ENCODE results near the gene PLSCR4. TPM values are rescaled to one million over a fixed set of nuclear protein-coding genes. Genes with fewer than 3 reads are reported as not detected.

PLSCR4 gene
- polyA plus RNA-seq, 2 donors = 3.3 to 6.1 TPM

DNA sequence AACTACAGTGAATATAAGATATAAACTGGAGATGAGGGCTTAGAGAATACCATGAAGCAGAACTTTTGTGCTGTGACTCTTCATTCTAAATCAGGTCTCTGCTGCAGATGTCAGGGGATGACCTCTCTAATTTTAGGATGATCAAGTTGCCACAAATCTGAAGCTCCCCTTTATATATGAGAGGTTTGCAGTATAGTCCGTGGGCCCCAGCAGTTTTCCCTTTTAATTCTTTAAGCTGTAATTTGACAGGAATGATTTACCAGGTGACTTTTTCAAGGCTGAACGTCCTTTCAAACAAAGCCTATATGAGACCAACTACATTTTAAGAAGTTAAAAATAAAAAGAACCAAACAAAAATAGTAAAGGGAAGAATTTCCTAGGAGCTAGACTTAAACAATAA lies 85.0 kb downstream of the PLSCR4 start:
- H3K27ac ChIP-seq (ENCODE audit: low read depth in 2 of 2, low read length in 1 of 2) = no peak overlapping the region
- H3K36me3 ChIP-seq (ENCODE audit: control insufficient read depth in 2 of 2, insufficient read depth in 2 of 2, low read length in 1 of 2) = no peaks in the 10 kb centered on the region
- H3K4me3 ChIP-seq (ENCODE audit: low read depth in 1 of 2, low read length in 2 of 2) = no peak overlapping the region
- no peaks in the 10 kb centered on the region for H3K27me3 ChIP-seq (ENCODE audit: control insufficient read depth in 1 of 2, insufficient read depth in 2 of 2, low read length in 2 of 2)
- H3K4me1 ChIP-seq (ENCODE audit: control insufficient read depth in 2 of 2, insufficient read depth in 2 of 2, low read length in 1 of 2) = no peaks in the 10 kb centered on the region
- H3K9me3 ChIP-seq (ENCODE audit: control insufficient read depth in 2 of 2, insufficient read depth in 1 of 2, low read depth in 1 of 2, low read length in 1 of 2) = no peaks in the 10 kb centered on the region
- WGBS, 2 donors = 46 to 52% methylated on average over 2 of the region's 2 CpGs

- H3K27ac ChIP-seq (ENCODE audit: low read depth in 2 of 2, low read length in 1 of 2) = no peak overlapping the region
- H3K27me3 ChIP-seq (ENCODE audit: control insufficient read depth in 1 of 2, insufficient read depth in 2 of 2, low read length in 2 of 2) = no peaks in the 10 kb centered on the region
- H3K9me3 ChIP-seq (ENCODE audit: control insufficient read depth in 2 of 2, insufficient read depth in 1 of 2, low read depth in 1 of 2, low read length in 1 of 2) = no peaks in the 10 kb centered on the region
- H3K4me1 ChIP-seq (ENCODE audit: control insufficient read depth in 2 of 2, insufficient read depth in 2 of 2, low read length in 1 of 2) = no peaks in the 10 kb centered on the region
- no peaks in the 10 kb centered on the region for H3K36me3 ChIP-seq (ENCODE audit: control insufficient read depth in 2 of 2, insufficient read depth in 2 of 2, low read length in 1 of 2)
- H3K4me3 ChIP-seq (ENCODE audit: low read depth in 1 of 2, low read length in 2 of 2) = no peak overlapping the region
- 72 to 79% methylated on average over 7 of the region's 7 CpGs for WGBS, 2 donors
Measured at GRCh38 chr3:146164971-146165769, 85.7 kb downstream of the PLSCR4 start.

- Histone ChIP-seq H3K27me3 (ENCODE audit: control insufficient read depth in 1 of 2, insufficient read depth in 2 of 2, low read length in 2 of 2) (no peaks in the 10 kb centered on the region), H3K36me3 (ENCODE audit: control insufficient read depth in 2 of 2, insufficient read depth in 2 of 2, low read length in 1 of 2) (no peaks in the 10 kb centered on the region), H3K27ac (ENCODE audit: low read depth in 2 of 2, low read length in 1 of 2) (no peak overlapping the region), H3K4me3 (ENCODE audit: low read depth in 1 of 2, low read length in 2 of 2) (no peak overlapping the region), H3K4me1 (ENCODE audit: control insufficient read depth in 2 of 2, insufficient read depth in 2 of 2, low read length in 1 of 2) (no peaks in the 10 kb centered on the region), H3K9me3 (ENCODE audit: control insufficient read depth in 2 of 2, insufficient read depth in 1 of 2, low read depth in 1 of 2, low read length in 1 of 2) (no peaks in the 10 kb centered on the region)
Measured at GRCh38 chr3:146164506-146164905, 86.4 kb downstream of the PLSCR4 start.

DNA sequence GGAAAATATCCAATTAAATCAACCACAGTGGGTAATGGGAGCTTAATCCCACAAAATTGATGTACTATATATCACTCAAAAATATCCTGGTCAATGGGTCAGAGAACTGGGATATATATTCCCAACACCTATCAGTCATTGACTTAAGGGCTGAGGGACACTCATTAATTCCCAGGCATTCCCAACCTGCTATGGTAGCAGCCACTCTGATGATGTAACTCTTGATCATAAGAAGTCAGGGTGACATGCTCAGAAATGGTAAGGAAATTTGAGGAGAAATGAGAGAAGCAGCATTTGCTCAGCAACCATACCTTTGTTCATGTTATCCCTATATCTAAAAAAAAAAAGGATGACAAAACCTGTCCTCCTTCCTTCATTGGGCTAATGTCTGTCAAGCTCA lies 86.8 kb downstream of the PLSCR4 start:
- no peaks in the 10 kb centered on the region for H3K27me3 ChIP-seq (ENCODE audit: control insufficient read depth in 1 of 2, insufficient read depth in 2 of 2, low read length in 2 of 2)
- H3K36me3 ChIP-seq (ENCODE audit: control insufficient read depth in 2 of 2, insufficient read depth in 2 of 2, low read length in 1 of 2) = no peaks in the 10 kb centered on the region
- no peak overlapping the region for H3K27ac ChIP-seq (ENCODE audit: low read depth in 2 of 2, low read length in 1 of 2)
- H3K4me1 ChIP-seq (ENCODE audit: control insufficient read depth in 2 of 2, insufficient read depth in 2 of 2, low read length in 1 of 2) = no peaks in the 10 kb centered on the region
- H3K4me3 ChIP-seq (ENCODE audit: low read depth in 1 of 2, low read length in 2 of 2) = no peak overlapping the region
- no peaks in the 10 kb centered on the region for H3K9me3 ChIP-seq (ENCODE audit: control insufficient read depth in 2 of 2, insufficient read depth in 1 of 2, low read depth in 1 of 2, low read length in 1 of 2)

DNA sequence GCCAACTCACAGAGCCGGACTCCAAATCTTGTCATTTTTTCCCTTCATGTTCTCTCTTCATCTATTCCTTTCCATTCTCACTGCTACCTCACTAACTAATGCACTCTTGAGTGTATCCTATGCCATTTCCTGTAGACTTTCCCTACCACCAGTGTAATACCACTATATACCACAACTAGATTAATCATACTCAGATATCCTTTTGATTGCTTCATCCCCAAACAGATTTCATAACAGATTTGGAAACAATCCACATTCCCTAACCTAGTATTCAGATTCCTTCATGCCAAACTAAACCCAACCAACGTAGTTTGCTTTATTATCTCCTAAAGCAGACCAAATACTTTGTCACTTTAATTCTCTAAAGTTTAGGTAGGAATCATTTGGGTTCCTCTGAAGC lies 87.3 kb downstream of the PLSCR4 start:
- Histone ChIP-seq H3K36me3 (ENCODE audit: control insufficient read depth in 2 of 2, insufficient read depth in 2 of 2, low read length in 1 of 2) (no peaks in the 10 kb centered on the region), H3K4me3 (ENCODE audit: low read depth in 1 of 2, low read length in 2 of 2) (no peak overlapping the region), H3K27me3 (ENCODE audit: control insufficient read depth in 1 of 2, insufficient read depth in 2 of 2, low read length in 2 of 2) (no peaks in the 10 kb centered on the region), H3K9me3 (ENCODE audit: control insufficient read depth in 2 of 2, insufficient read depth in 1 of 2, low read depth in 1 of 2, low read length in 1 of 2) (no peaks in the 10 kb centered on the region), H3K4me1 (ENCODE audit: control insufficient read depth in 2 of 2, insufficient read depth in 2 of 2, low read length in 1 of 2) (no peaks in the 10 kb centered on the region), H3K27ac (ENCODE audit: low read depth in 2 of 2, low read length in 1 of 2) (no peak overlapping the region)
- 53 to 58% methylated on average over 2 of the region's 2 CpGs for WGBS, 2 donors

DNA sequence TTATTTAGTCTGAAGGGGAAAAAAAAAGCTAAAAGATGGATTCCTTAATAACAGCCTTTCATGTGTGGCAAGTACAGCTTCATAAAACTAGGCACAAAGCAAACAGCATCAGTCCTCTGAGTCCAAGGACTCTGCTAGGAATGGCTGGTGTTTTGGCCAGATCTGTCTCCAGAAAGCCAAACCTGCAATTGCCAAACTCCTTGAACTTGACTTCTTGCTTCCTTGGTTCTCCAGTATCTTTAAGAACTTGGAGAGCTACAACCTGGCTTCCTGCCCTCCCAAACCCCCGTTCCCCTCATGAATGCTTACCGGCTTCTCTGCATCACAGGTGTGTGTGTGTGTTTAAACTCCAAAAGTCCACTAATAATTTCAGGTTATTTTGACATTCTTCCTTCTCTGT lies 88.3 kb downstream of the PLSCR4 start:
- Histone ChIP-seq H3K27ac (ENCODE audit: low read depth in 2 of 2, low read length in 1 of 2) (peak overlapping the region; percentile 11), H3K9me3 (ENCODE audit: control insufficient read depth in 2 of 2, insufficient read depth in 1 of 2, low read depth in 1 of 2, low read length in 1 of 2) (no peaks in the 10 kb centered on the region)
- WGBS, 2 donors = 78 to 85% methylated on average over 2 of the region's 2 CpGs

DNA sequence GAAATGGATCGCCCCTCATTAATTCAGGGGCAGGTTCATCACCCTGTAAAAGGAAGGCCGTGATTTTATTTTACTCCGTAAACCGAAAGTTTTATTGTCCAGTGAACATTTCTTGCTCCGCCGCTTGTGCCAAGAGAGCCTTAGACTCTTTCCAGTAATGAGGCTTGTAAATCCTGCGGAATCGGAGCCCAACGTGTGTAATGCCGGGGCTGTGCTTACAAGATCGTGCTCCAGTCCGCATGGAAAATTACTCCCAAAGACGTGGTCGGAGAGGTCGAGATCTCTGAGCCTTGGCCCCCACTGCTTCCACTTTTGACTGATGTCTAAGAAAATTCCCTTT lies 89.3 kb downstream of the PLSCR4 start:
- no peaks in the 10 kb centered on the region for H3K9me3 ChIP-seq (ENCODE audit: control insufficient read depth in 2 of 2, insufficient read depth in 1 of 2, low read depth in 1 of 2, low read length in 1 of 2)
- 8% methylated on average over 15 of the region's 15 CpGs for WGBS, 2 donors
- H3K27ac ChIP-seq (ENCODE audit: low read depth in 2 of 2, low read length in 1 of 2) = peak overlapping the region; percentile 84 to 95
- H3K27me3 ChIP-seq (ENCODE audit: control insufficient read depth in 1 of 2, insufficient read depth in 2 of 2, low read length in 2 of 2) = no peaks in the 10 kb centered on the region
- no peaks in the 10 kb centered on the region for H3K4me1 ChIP-seq (ENCODE audit: control insufficient read depth in 2 of 2, insufficient read depth in 2 of 2, low read length in 1 of 2)
- peak overlapping the region; percentile 67 to 81 for H3K4me3 ChIP-seq (ENCODE audit: low read depth in 1 of 2, low read length in 2 of 2)
- no peaks in the 10 kb centered on the region for H3K36me3 ChIP-seq (ENCODE audit: control insufficient read depth in 2 of 2, insufficient read depth in 2 of 2, low read length in 1 of 2)

More for the DNA sequence above, 88.3 kb downstream of the PLSCR4 start:
- Histone ChIP-seq H3K4me1 (ENCODE audit: control insufficient read depth in 2 of 2, insufficient read depth in 2 of 2, low read length in 1 of 2) (no peaks in the 10 kb centered on the region), H3K36me3 (ENCODE audit: control insufficient read depth in 2 of 2, insufficient read depth in 2 of 2, low read length in 1 of 2) (no peaks in the 10 kb centered on the region), H3K27me3 (ENCODE audit: control insufficient read depth in 1 of 2, insufficient read depth in 2 of 2, low read length in 2 of 2) (no peaks in the 10 kb centered on the region), H3K4me3 (ENCODE audit: low read depth in 1 of 2, low read length in 2 of 2) (no peak overlapping the region)

DNA sequence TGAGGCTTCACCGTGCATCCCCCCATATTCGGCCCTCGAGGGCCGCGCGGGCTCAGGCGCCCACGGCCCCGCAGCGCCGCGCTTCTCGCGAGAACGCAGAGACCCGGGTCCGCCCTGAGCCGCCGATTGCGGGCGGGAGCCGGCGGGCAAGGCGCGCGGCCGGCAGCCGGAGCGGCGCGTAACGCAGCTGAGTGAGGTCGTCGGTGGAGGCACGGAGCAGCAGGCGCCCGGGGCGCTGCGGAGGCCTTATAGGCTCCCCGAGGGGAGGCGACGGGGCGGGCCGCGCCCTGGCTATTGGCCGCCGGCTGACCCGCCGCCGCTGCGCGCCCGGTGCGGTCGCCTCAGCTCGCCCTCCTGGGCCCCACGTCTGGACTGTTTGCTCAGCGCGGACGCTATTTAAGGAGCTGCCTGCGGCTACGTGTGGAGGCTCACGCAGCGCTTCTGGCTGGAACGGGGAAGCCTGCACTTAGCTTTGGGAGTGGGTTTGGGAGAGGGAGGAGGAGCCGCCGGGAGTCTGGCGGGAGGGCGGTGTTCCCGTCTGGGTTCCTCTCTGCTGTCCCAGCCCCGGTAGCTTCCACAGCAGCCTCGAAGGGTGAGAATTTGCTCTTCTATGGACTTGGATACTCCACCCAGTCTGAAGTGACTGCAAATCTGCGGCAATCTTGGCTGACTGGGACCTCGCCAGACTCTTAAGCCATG lies 89.8 kb downstream of the PLSCR4 start, which contains the start of gene PLOD2:
TSS of gene PLOD2 (minus strand) at position 221 of the 699 bp plus-strand sequence. CDS start at position 26, 195 bp downstream.
- Histone ChIP-seq H3K4me3 (ENCODE audit: low read depth in 1 of 2, low read length in 2 of 2) (peak within 1 kb of the TSS; percentile 67 to 81), H3K9me3 (ENCODE audit: control insufficient read depth in 2 of 2, insufficient read depth in 1 of 2, low read depth in 1 of 2, low read length in 1 of 2) (no peaks in the 10 kb centered on the region), H3K27me3 (ENCODE audit: control insufficient read depth in 1 of 2, insufficient read depth in 2 of 2, low read length in 2 of 2) (no peaks in the 10 kb centered on the region), H3K4me1 (ENCODE audit: control insufficient read depth in 2 of 2, insufficient read depth in 2 of 2, low read length in 1 of 2) (no peaks in the 10 kb centered on the region), H3K36me3 (ENCODE audit: control insufficient read depth in 2 of 2, insufficient read depth in 2 of 2, low read length in 1 of 2) (no peaks in the 10 kb centered on the region), H3K27ac (ENCODE audit: low read depth in 2 of 2, low read length in 1 of 2) (peak within 1 kb of the TSS; percentile 84 to 95)
- WGBS, 2 donors = 1% methylated on average over 57 to 74 of the region's 74 CpGs

GRCh38 chr3:146160321-146160963 lies 90.5 kb downstream of the PLSCR4 start:
- H3K4me1 ChIP-seq (ENCODE audit: control insufficient read depth in 2 of 2, insufficient read depth in 2 of 2, low read length in 1 of 2) = no peaks in the 10 kb centered on the region
- 0 to 1% methylated on average over 35 of the region's 35 CpGs for WGBS, 2 donors
- peak overlapping the region; percentile 84 to 95 for H3K27ac ChIP-seq (ENCODE audit: low read depth in 2 of 2, low read length in 1 of 2)
- no peaks in the 10 kb centered on the region for H3K27me3 ChIP-seq (ENCODE audit: control insufficient read depth in 1 of 2, insufficient read depth in 2 of 2, low read length in 2 of 2)
- H3K9me3 ChIP-seq (ENCODE audit: control insufficient read depth in 2 of 2, insufficient read depth in 1 of 2, low read depth in 1 of 2, low read length in 1 of 2) = no peaks in the 10 kb centered on the region
- peak overlapping the region; percentile 67 to 81 for H3K4me3 ChIP-seq (ENCODE audit: low read depth in 1 of 2, low read length in 2 of 2)
- no peaks in the 10 kb centered on the region for H3K36me3 ChIP-seq (ENCODE audit: control insufficient read depth in 2 of 2, insufficient read depth in 2 of 2, low read length in 1 of 2)
